GM19328 (cell line): ENCODE data around the gene ANKRD36C.
"Not testable (repeated sequence)": the region's sequence is repeated elsewhere in the genome, so short reads cannot be mapped to it uniquely, and the experiment has no call there.

Experiments used
- ATAC-seq: cut with Tn5 transposase; IDR thresholded peaks from one replicate; pipeline ENCODE4 v1.9.1; 2021; ENCODE audit warnings: mild to moderate bottlenecking, moderate library complexity; ENCODE audit not compliant: unreplicated experiment

ANKRD36C gene

DNA sequence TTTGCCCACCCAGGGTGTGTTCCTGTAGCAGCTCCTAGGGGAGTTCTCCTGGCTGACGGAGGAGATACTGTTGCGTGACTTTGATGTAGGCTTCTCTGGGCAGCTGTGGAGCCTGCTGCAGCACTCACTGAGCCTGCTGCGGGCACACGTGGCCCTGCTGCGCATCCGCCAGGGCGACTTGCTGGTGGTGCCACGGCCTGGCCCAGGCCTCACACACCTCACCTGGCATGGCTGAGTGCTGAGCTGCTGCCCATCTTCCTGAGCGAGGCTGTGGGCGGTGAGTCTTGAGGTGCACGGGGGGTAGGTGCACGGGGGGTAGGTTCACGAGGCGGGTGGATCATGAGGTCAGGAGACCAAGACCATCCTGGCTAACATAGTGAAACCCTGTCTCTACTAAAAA is 191.7 kb downstream of the ANKRD36C start:
- ATAC-seq = no peak

DNA sequence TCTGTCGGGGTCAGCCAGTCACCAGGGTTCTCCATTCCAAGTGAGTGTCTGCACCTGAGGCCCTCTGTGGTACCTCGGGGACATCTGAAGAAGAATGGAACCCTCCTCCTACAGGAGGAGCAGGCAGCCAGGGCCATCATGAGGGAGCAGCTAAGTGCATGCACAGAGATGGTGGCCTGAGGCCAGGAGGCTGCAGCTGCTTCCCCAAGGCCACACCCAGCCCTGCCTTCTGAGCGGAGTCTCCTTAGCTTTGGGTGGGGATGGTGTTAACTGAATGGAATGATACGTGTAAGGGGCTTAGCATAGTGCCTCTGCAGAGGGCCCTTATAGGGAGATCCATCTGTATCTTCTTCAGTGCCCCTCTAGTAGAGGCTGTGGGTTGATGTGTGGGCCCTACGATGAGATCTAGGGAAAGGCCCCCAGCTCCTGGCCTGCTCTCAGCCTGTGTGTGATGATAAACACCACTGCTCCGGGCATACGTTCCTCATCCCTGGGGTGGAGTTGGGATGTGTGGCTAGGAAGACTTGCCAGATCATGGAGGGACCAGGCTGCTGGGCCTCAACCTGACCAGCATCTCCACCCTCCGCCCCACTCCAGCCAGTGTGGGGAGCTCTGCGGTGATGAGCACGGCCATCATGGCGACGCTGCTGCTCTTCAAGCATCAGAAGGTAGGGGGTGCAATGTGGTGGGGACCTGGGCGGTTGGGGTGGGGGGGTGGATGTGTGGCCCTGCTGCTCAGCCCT is 192.3 kb downstream of the ANKRD36C start:
- ATAC-seq = not testable (repeated sequence)

DNA sequence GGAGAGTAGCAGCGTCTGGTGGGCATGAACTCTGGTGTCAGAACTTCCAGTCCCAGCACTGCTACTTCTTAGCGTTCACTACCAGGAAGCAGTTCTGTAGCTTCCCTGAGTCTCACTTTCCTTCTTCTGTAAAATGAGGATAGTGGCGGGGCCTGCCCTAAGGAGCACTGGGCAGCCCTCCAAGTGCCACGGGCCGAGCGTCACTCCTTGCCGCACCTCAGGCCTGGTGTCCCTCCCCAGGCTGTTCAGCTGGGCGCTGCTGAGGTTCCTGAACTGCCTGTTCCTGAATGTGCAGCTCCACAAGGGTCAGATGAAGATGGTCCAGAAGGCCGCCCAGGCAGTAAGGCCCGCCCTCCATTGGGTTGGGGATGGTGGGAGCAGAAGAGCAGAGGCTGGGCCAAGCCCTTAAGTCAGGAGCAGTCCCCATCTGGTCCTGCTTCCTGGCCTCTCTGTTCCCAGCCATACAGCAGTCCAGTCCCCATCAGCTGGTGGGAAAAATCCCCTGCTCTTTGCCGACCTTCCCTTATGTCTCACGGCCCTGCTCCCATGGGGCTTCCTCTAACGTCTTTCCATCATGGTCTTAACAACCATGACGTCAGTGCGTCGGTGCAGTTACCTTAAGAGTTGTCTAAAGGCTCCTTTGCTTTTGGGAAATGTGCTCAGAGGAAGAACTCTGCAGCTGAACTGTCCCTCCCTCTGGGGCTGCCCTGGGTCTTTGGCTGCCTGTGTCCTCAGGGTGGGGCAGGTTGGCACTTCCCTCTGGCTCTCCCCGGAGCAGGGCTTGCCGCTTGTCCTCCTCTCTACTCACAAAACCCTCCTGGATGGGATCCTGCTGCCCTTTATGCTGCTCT is 195.2 kb downstream of the ANKRD36C start:
- not testable (repeated sequence) for ATAC-seq

DNA sequence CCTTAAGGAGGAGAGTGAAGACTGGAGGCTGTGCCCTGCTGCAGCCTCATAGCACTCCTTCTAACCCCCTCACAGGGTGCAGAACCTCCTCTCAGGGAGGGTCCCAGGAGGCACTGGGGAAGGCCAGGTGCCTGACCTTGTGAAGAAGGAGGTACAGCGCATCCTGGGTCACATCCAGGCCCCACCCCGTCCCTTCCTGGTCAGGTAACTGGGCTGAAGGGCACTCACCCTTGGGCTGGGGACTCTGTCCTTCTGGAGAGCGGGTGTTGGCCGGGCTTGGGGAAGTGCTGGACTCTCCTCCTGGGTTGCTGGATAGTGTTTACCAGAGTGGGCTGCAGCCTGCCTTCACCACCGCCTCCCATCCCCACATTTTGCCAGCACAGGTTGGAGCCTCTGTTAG is 197.7 kb downstream of the ANKRD36C start:
- not testable (repeated sequence) for ATAC-seq

DNA sequence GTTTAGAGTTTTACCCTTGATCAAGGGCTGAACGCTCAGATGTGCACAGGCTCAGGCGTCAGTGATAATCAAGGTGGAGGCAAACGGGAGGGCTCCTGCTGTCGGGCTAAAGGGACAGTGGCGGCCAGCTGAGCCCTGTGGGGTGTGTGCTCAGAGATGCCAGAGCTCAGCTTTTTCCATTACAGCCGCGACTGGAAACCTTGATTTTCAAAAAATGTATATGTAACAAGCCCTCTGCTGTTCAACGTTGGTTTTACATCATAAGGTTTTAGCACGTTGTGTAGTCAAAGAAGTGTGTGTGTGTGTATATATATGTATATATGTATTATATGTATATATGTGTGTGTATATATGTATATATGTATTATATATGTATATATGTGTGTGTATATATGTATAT is 201.4 kb downstream of the ANKRD36C start:
- not testable (repeated sequence) for ATAC-seq

DNA sequence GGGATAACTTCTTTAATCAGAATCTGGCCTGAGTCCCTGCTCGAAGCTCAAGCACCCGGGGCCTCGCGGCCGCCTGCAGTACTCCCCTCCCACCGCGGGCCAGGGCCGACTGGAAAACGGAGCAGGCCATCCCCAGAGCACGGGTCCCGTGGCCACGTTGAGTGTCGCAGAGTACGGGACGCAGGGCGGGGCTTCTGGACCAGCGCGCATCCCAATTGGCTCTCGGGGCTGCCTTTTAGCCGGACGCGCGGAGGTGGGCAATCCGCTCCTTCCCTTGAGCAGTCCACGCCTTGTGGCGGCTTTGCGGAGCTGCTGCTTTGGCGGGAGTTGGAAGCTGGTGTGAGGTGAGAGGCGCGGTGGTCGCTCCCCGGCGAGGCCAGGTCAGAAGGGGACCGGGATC is 202.2 kb downstream of the ANKRD36C start:
- ATAC-seq = not testable (repeated sequence)

DNA sequence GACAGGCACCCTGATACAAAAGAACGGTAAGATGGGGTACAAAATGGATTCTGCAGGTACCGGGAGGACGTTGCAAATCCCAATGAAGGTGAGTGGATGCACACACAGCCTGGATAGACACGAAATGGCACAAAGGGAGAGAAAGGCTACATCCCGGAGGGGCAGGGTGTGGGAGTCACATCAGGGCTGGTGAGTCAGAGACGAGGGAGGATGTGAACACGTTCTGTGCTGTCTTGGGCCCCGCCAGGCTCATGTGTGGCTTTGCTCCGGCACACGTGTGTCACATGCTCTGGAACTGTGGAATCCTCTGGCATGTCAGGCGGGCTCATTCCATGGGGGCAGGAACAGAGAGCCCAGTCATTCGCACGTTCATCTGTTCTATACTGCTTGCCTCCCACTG is 203.0 kb downstream of the ANKRD36C start:
- ATAC-seq = not testable (repeated sequence)
